ENCODE results near the gene BAD. TPM values are rescaled to one million over a fixed set of nuclear protein-coding genes. Genes with fewer than 3 reads are reported as not detected.

The BAD gene
- total RNA-seq, 3 donors from 2014 or later (not counting 1 experiment from before 2014, with no cell fraction given), result 30.6 to 35.8 (median 31.6) TPM

GRCh38 chr11:64303109-64304031 is 18.9 kb upstream of the BAD start:
- H3K4me3 ChIP-seq (ENCODE audit: low read length), result no peak overlapping the region
- H3K27ac Mint-ChIP-seq, result peak overlapping the region; percentile 91 to 97
- 93% methylated on average over 12 of the region's 13 CpGs for WGBS (ENCODE audit: insufficient coverage)

GRCh38 chr11:64299847-64300648 is 15.6 kb upstream of the BAD start, which contains the start of gene CATSPERZ:
Gene CATSPERZ, plus strand, starts transcription at chr11:64300358. Its CDS starts 53 bp downstream, at chr11:64300411.
- peak in 1 of 2 donors; percentile 57 for DNase-seq
- Mint-ChIP-seq H3K36me3 (no peaks in the 10 kb centered on the region), H3K27ac (peak within 1 kb of the TSS; percentile 68 to 86), H3K9me3 (no peaks in the 10 kb centered on the region), H3K27me3 (ENCODE audit: low read depth in 2 of 2) (peaks cover 35 to 49% of the 10 kb centered on the region in 2 donors), H3K4me1 (peaks cover 14 to 28% of the 10 kb centered on the region in 2 donors), H3K4me3 (peak within 1 kb of the TSS; percentile 74)
- no peak for TF ChIP-seq CTCF (IDR thresholded peaks at IDR 0.05)
- no peak within 1 kb of the TSS for H3K27ac ChIP-seq (ENCODE audit: low read length)
- peaks cover 52% of the 10 kb centered on the region for H3K27me3 ChIP-seq (ENCODE audit: control insufficient read depth, insufficient read depth, low read length)
- H3K4me1 ChIP-seq (ENCODE audit: control insufficient read depth, insufficient read depth, low read length), result peaks cover 38% of the 10 kb centered on the region
- H3K36me3 ChIP-seq (ENCODE audit: control insufficient read depth, insufficient read depth, low read length), result no peaks in the 10 kb centered on the region
- ATAC-seq, result no peak
- H3K9me3 ChIP-seq (ENCODE audit: control insufficient read depth, insufficient read depth, low read length), result no peaks in the 10 kb centered on the region
- 4% methylated on average over 54 of the region's 54 CpGs for WGBS (ENCODE audit: insufficient coverage)
- no peak within 1 kb of the TSS for H3K4me3 ChIP-seq (ENCODE audit: low read length)
- intact Hi-C loops (cut with micrococcal nuclease), result loop anchor here (5.0 kb wide), 1 partner anchor 113 kb away; the partner anchor contains the start of gene STIP1

More at GRCh38 chr11:64303109-64304031, 18.9 kb upstream of the BAD start:
- Histone ChIP-seq H3K27me3 (ENCODE audit: control insufficient read depth, insufficient read depth, low read length) (peaks cover 23% of the 10 kb centered on the region), H3K9me3 (ENCODE audit: control insufficient read depth, insufficient read depth, low read length) (no peaks in the 10 kb centered on the region), H3K36me3 (ENCODE audit: control insufficient read depth, insufficient read depth, low read length) (no peaks in the 10 kb centered on the region), H3K4me1 (ENCODE audit: control insufficient read depth, insufficient read depth, low read length) (peaks cover 56% of the 10 kb centered on the region), H3K27ac (ENCODE audit: low read length) (peak overlapping the region; percentile 88)
- Mint-ChIP-seq H3K4me1 (peaks cover 21 to 37% of the 10 kb centered on the region in 2 donors), H3K9me3 (no peaks in the 10 kb centered on the region), H3K4me3 (no peak overlapping the region), H3K27me3 (ENCODE audit: low read depth in 2 of 2) (peaks cover 6 to 20% of the 10 kb centered on the region in 2 donors), H3K36me3 (no peaks in the 10 kb centered on the region)
- DNase-seq (no peak), ATAC-seq (no peak)
- intact Hi-C loops (cut with micrococcal nuclease), result loop anchor here (1.0 to 5.0 kb wide), 5 partner anchors 18 to 116 kb away; partner anchors contain the start of genes GPR137, RPS6KA4 and STIP1
- TF ChIP-seq CTCF (IDR thresholded peaks at IDR 0.05), result no peak

- Histone ChIP-seq H3K36me3 (ENCODE audit: control insufficient read depth, insufficient read depth, low read length) (no peaks in the 10 kb centered on the region), H3K9me3 (ENCODE audit: control insufficient read depth, insufficient read depth, low read length) (no peaks in the 10 kb centered on the region), H3K27ac (ENCODE audit: low read length) (no peak overlapping the region), H3K27me3 (ENCODE audit: control insufficient read depth, insufficient read depth, low read length) (peaks cover 53% of the 10 kb centered on the region), H3K4me3 (ENCODE audit: low read length) (no peak overlapping the region), H3K4me1 (ENCODE audit: control insufficient read depth, insufficient read depth, low read length) (peaks cover 32% of the 10 kb centered on the region)
- no peak for TF ChIP-seq CTCF (IDR thresholded peaks at IDR 0.05)
- Mint-ChIP-seq H3K9me3 (no peaks in the 10 kb centered on the region), H3K4me3 (peak overlapping the region; percentile 69), H3K27me3 (ENCODE audit: low read depth in 2 of 2) (peaks cover 43 to 54% of the 10 kb centered on the region in 2 donors), H3K27ac (peak overlapping the region in 1 of 2 donors; percentile 86), H3K4me1 (peaks cover 10 to 24% of the 10 kb centered on the region in 2 donors), H3K36me3 (no peaks in the 10 kb centered on the region)
- ATAC-seq (no peak), DNase-seq (no peak)
- WGBS (ENCODE audit: insufficient coverage), result 2% methylated on average over 58 of the region's 60 CpGs
- intact Hi-C loops (cut with micrococcal nuclease), result no loop called here
Measured at GRCh38 chr11:64298966-64299846, 14.7 kb upstream of the BAD start.

Measured in natural killer cell (primary cell).